ENCODE data around the gene RRP15. TPM values are rescaled to one million over a fixed set of nuclear protein-coding genes. Genes with fewer than 3 reads are reported as not detected.

The RRP15 gene
- total RNA-seq, 1 experiment from 2014 or later = 15.2 TPM

DNA sequence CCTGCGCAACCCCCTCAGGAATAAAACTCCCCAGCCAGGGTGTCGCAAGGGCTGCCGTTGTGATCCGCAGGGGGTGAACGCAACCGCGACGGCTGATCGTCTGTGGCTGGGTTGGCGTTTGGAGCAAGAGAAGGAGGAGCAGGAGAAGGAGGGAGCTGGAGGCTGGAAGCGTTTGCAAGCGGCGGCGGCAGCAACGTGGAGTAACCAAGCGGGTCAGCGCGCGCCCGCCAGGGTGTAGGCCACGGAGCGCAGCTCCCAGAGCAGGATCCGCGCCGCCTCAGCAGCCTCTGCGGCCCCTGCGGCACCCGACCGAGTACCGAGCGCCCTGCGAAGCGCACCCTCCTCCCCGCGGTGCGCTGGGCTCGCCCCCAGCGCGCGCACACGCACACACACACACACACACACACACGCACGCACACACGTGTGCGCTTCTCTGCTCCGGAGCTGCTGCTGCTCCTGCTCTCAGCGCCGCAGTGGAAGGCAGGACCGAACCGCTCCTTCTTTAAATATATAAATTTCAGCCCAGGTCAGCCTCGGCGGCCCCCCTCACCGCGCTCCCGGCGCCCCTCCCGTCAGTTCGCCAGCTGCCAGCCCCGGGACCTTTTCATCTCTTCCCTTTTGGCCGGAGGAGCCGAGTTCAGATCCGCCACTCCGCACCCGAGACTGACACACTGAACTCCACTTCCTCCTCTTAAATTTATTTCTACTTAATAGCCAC is 60.7 kb downstream of the RRP15 start:
- H3K79me2 ChIP-seq (ENCODE audit: low read length) = no peaks in the 10 kb centered on the region
- peak overlapping the region; percentile 79 for H3K4me3 ChIP-seq (ENCODE audit: low read length)
- peak overlapping the region; percentile 80 for H3K4me2 ChIP-seq (ENCODE audit: low read depth, low read length, poor library complexity, severe bottlenecking)
- H2AFZ ChIP-seq (ENCODE audit: low read length) = peak overlapping the region; percentile 46; the same call in 1 of the 2 replicates
- H3K9me3 ChIP-seq (ENCODE audit: low read length) = no peaks in the 10 kb centered on the region
- no peaks in the 10 kb centered on the region for H4K20me1 ChIP-seq (ENCODE audit: insufficient read depth, low read depth, low read length)
- no peaks in the 10 kb centered on the region for H3K9me2 ChIP-seq (replicated peaks; ENCODE audit: insufficient read depth, low read length)
- peak; percentile 78 for DNase-seq
- peak overlapping the region; percentile 68 for H3K9ac ChIP-seq (ENCODE audit: low read length)
- no peak overlapping the region for H3K27ac ChIP-seq (ENCODE audit: low read length)
- H3K27me3 ChIP-seq (ENCODE audit: low read length) = no peaks in the 10 kb centered on the region
- H3K36me3 ChIP-seq (ENCODE audit: insufficient read depth, low read length) = 0 out of 2 replicates have a peak, but pooled peaks cover 2% of the 10 kb centered on the region
- peaks cover 19% of the 10 kb centered on the region for H3K4me1 ChIP-seq (ENCODE audit: low read length)

DNA sequence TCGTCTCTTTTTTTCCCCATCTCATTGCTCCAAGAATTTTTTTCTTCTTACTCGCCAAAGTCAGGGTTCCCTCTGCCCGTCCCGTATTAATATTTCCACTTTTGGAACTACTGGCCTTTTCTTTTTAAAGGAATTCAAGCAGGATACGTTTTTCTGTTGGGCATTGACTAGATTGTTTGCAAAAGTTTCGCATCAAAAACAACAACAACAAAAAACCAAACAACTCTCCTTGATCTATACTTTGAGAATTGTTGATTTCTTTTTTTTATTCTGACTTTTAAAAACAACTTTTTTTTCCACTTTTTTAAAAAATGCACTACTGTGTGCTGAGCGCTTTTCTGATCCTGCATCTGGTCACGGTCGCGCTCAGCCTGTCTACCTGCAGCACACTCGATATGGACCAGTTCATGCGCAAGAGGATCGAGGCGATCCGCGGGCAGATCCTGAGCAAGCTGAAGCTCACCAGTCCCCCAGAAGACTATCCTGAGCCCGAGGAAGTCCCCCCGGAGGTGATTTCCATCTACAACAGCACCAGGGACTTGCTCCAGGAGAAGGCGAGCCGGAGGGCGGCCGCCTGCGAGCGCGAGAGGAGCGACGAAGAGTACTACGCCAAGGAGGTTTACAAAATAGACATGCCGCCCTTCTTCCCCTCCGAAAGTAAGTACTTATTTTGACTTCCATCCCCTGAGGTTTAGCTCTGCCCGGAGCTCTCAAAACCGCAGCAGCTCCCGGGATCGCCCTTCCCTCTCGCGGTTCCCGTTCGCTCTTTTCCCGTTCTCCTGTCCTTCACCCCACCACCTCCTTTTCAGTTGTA is 61.5 kb downstream of the RRP15 start:
- no peak overlapping the region for H2AFZ ChIP-seq (ENCODE audit: low read length)

DNA sequence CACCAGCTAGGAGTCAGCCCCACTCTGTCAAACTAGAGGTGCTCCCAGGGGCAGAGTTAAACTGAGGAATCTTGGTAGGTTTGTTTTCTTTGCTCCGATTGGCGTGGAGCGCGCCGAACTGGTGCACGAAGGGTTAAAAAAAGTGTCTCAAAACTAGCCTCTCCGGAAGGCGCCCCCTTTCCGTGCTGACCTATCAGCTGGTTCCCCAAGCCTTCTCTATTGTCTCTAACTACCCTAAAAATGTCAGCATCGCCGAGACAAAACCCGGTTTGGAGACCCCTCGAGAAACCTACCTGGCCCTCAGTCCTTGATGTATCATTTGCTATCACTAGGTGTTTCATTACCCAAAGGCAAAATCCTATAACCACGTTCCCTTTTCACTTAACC is 62.2 kb downstream of the RRP15 start:
- Histone ChIP-seq H3K4me1 (ENCODE audit: low read length) (peaks cover 22% of the 10 kb centered on the region), H3K9me3 (ENCODE audit: low read length) (no peaks in the 10 kb centered on the region), H2AFZ (ENCODE audit: low read length) (no peak overlapping the region), H3K36me3 (ENCODE audit: insufficient read depth, low read length) (no peaks in the 10 kb centered on the region), H4K20me1 (ENCODE audit: insufficient read depth, low read depth, low read length) (no peaks in the 10 kb centered on the region), H3K4me2 (ENCODE audit: low read depth, low read length, poor library complexity, severe bottlenecking) (no peak overlapping the region), H3K9ac (ENCODE audit: low read length) (no peak overlapping the region), H3K27ac (ENCODE audit: low read length) (no peak overlapping the region), H3K79me2 (ENCODE audit: low read length) (no peaks in the 10 kb centered on the region), H3K9me2 (replicated peaks; ENCODE audit: insufficient read depth, low read length) (no peaks in the 10 kb centered on the region), H3K4me3 (ENCODE audit: low read length) (no peak overlapping the region), H3K27me3 (ENCODE audit: low read length) (no peaks in the 10 kb centered on the region)
- no peak for DNase-seq

More for the DNA sequence above, 61.5 kb downstream of the RRP15 start:
- Histone ChIP-seq H3K27me3 (ENCODE audit: low read length) (no peaks in the 10 kb centered on the region), H3K27ac (ENCODE audit: low read length) (no peak overlapping the region), H3K4me2 (ENCODE audit: low read depth, low read length, poor library complexity, severe bottlenecking) (peak overlapping the region; percentile 80), H3K9me2 (replicated peaks; ENCODE audit: insufficient read depth, low read length) (no peaks in the 10 kb centered on the region), H3K4me3 (ENCODE audit: low read length) (0 out of 2 replicates have a peak overlapping the region, but pooled peaks have one; percentile 79), H3K36me3 (ENCODE audit: insufficient read depth, low read length) (0 out of 2 replicates have a peak, but pooled peaks cover 2% of the 10 kb centered on the region), H3K79me2 (ENCODE audit: low read length) (no peaks in the 10 kb centered on the region), H3K9me3 (ENCODE audit: low read length) (no peaks in the 10 kb centered on the region), H3K9ac (ENCODE audit: low read length) (no peak overlapping the region), H4K20me1 (ENCODE audit: insufficient read depth, low read depth, low read length) (no peaks in the 10 kb centered on the region), H3K4me1 (ENCODE audit: low read length) (peaks cover 22% of the 10 kb centered on the region)
- no peak for DNase-seq

DNA sequence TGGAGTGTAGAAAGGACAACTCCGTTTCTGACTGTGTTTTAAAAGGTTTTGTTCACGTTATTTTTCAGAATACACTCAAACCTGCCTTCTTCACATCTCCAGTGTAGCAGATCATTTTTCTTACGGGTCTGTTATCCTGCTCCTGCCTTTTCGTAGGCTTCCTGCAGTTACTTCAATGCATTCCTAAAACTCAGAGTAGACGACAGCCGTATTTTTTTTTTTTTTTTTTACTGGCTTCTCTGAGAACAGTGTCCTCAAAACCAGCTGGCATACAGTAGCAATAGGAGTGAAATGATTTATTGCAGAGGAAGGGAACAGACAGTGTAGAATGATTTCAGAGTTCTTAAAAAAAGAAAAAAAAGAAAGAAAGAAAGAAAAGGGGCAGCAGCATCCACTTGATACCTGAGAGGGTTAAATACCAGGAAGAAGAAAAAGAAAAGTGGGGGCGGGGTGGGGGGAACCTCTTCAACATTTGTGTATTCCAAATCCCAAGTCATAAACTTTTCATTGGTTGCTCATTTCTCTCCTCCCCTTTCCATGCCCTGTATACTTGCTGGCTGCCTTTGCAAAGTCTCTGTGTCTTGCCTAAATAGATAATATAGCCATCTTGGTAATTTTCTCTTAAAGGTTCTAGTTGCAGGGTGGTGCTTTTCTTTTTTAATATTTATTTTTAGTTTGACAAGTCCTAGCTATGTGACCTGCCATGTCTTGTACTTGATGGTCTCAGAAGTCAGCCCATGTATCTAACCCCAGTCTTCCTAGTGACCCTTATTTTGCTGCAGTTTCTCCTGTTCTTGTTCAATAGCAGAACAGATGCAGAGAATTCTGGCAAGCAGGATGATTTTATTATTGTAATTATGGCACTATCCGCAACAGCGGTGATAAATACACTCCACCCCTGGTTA is 62.9 kb downstream of the RRP15 start:
- H3K9ac ChIP-seq (ENCODE audit: low read length) = no peak overlapping the region
- no peak overlapping the region for H3K4me3 ChIP-seq (ENCODE audit: low read length)
- no peaks in the 10 kb centered on the region for H3K27me3 ChIP-seq (ENCODE audit: low read length)
- peaks cover 22% of the 10 kb centered on the region for H3K4me1 ChIP-seq (ENCODE audit: low read length)
- no peak overlapping the region for H3K27ac ChIP-seq (ENCODE audit: low read length)
- no peaks in the 10 kb centered on the region for H4K20me1 ChIP-seq (ENCODE audit: insufficient read depth, low read depth, low read length)
- H3K36me3 ChIP-seq (ENCODE audit: insufficient read depth, low read length) = no peaks in the 10 kb centered on the region
- no peaks in the 10 kb centered on the region for H3K79me2 ChIP-seq (ENCODE audit: low read length)
- H3K9me2 ChIP-seq (replicated peaks; ENCODE audit: insufficient read depth, low read length) = no peaks in the 10 kb centered on the region
- H2AFZ ChIP-seq (ENCODE audit: low read length) = no peak overlapping the region
- no peak overlapping the region for H3K4me2 ChIP-seq (ENCODE audit: low read depth, low read length, poor library complexity, severe bottlenecking)
- no peak for DNase-seq
- H3K9me3 ChIP-seq (ENCODE audit: low read length) = no peaks in the 10 kb centered on the region

DNA sequence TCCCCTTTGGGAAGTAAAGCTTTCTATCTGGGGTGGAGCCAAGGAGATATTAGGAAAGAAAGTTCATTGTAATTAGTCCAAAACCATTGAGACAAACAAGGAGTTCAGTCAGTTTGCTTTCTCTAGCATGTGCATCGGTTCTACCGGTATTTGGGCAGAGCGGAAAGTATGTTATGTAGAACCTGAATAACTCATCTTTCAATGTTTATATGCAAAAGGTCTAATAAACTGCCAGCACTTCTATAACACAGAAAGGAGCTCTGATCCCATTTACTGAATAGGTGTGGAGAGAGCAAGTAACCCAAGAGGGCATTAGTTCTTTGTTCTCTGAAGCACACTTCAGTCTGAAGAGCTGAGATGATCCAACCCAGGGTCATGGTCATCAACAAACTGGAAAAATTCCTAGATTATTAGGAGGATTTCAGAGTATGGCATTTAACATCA is 63.6 kb downstream of the RRP15 start:
- no peak overlapping the region for H2AFZ ChIP-seq (ENCODE audit: low read length)
- H3K9ac ChIP-seq (ENCODE audit: low read length) = no peak overlapping the region
- no peaks in the 10 kb centered on the region for H3K9me3 ChIP-seq (ENCODE audit: low read length)

DNA sequence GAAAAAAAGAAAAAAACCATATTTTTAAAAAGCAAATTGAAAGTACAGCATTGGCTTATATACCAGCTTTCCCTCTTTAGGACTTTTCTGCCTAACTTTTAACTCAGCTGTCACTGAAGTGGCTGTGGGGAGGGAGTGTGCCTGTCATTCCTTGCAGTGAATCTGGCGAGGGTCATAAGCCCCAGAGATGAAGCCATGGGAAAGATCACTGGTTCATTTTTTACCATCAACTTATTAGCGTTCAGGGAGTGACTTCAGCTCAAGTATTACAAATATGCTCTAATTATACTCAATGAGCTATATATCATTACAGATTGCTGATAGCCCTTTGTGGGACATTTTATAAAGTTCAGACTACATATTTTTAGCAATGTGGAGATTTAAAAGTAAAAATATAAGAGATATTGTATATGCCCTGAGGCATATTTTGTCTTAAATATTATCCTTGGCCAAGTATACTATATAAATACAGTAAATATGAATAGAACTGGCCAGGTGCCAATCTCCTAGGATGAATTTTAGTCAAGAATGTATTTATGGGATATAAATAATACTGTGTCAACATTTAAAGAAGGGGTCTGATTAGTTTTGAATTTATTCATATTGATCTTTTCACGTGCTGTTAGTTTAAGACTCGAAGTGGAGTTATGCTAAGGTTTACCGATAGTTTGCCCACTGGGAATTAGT is 64.4 kb downstream of the RRP15 start:
- H2AFZ ChIP-seq (ENCODE audit: low read length) = no peak overlapping the region
- H3K36me3 ChIP-seq (ENCODE audit: insufficient read depth, low read length) = no peaks in the 10 kb centered on the region
- H3K79me2 ChIP-seq (ENCODE audit: low read length) = no peaks in the 10 kb centered on the region
- no peak overlapping the region for H3K27ac ChIP-seq (ENCODE audit: low read length)
- no peaks in the 10 kb centered on the region for H4K20me1 ChIP-seq (ENCODE audit: insufficient read depth, low read depth, low read length)
- H3K4me3 ChIP-seq (ENCODE audit: low read length) = no peak overlapping the region
- no peaks in the 10 kb centered on the region for H3K9me2 ChIP-seq (replicated peaks; ENCODE audit: insufficient read depth, low read length)
- H3K9me3 ChIP-seq (ENCODE audit: low read length) = no peaks in the 10 kb centered on the region
- peaks cover 20% of the 10 kb centered on the region for H3K4me1 ChIP-seq (ENCODE audit: low read length)
- H3K9ac ChIP-seq (ENCODE audit: low read length) = no peak overlapping the region
- DNase-seq = no peak
- no peak overlapping the region for H3K4me2 ChIP-seq (ENCODE audit: low read depth, low read length, poor library complexity, severe bottlenecking)
- no peaks in the 10 kb centered on the region for H3K27me3 ChIP-seq (ENCODE audit: low read length)

More for the DNA sequence above, 63.6 kb downstream of the RRP15 start:
- H3K27ac ChIP-seq (ENCODE audit: low read length) = no peak overlapping the region
- H4K20me1 ChIP-seq (ENCODE audit: insufficient read depth, low read depth, low read length) = no peaks in the 10 kb centered on the region
- no peaks in the 10 kb centered on the region for H3K79me2 ChIP-seq (ENCODE audit: low read length)
- DNase-seq = no peak
- H3K4me2 ChIP-seq (ENCODE audit: low read depth, low read length, poor library complexity, severe bottlenecking) = no peak overlapping the region
- H3K27me3 ChIP-seq (ENCODE audit: low read length) = no peaks in the 10 kb centered on the region
- no peak overlapping the region for H3K4me3 ChIP-seq (ENCODE audit: low read length)
- no peaks in the 10 kb centered on the region for H3K9me2 ChIP-seq (replicated peaks; ENCODE audit: insufficient read depth, low read length)
- H3K36me3 ChIP-seq (ENCODE audit: insufficient read depth, low read length) = no peaks in the 10 kb centered on the region
- peaks cover 22% of the 10 kb centered on the region for H3K4me1 ChIP-seq (ENCODE audit: low read length)

DNA sequence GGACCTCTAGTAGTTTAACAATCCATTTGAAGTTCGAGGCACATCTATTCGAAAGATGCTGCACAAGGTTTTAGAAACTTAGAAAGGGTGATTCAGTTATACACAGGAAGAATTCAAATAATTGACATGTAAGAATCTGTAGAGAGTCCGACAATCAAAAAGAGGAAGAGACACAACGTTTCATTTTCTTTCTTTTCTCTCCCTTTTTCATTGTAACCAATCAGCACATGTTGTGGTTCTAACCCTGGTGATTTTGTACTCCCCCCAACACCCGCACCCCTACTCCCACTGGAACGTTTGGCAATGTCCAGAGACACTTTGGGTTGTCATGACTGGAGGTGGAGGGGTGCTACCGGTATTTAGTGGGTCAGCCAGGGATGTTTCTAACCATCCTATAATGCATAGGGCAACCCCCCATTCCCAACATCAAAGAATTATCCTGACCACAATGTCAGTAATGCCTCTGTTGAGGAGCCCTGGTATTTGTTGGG is 65.0 kb downstream of the RRP15 start:
- Histone ChIP-seq H3K36me3 (ENCODE audit: insufficient read depth, low read length) (no peaks in the 10 kb centered on the region), H2AFZ (ENCODE audit: low read length) (no peak overlapping the region), H3K9me3 (ENCODE audit: low read length) (no peaks in the 10 kb centered on the region), H3K4me1 (ENCODE audit: low read length) (peaks cover 14% of the 10 kb centered on the region), H3K4me2 (ENCODE audit: low read depth, low read length, poor library complexity, severe bottlenecking) (no peak overlapping the region), H3K4me3 (ENCODE audit: low read length) (no peak overlapping the region), H3K79me2 (ENCODE audit: low read length) (no peaks in the 10 kb centered on the region), H3K9me2 (replicated peaks; ENCODE audit: insufficient read depth, low read length) (no peaks in the 10 kb centered on the region), H3K27me3 (ENCODE audit: low read length) (no peaks in the 10 kb centered on the region), H4K20me1 (ENCODE audit: insufficient read depth, low read depth, low read length) (no peaks in the 10 kb centered on the region), H3K27ac (ENCODE audit: low read length) (no peak overlapping the region), H3K9ac (ENCODE audit: low read length) (no peak overlapping the region)
- no peak for DNase-seq
